Inferior parietal cortex (tissue), 1 donor: ENCODE results near the gene FOLR3.
A peak's percentile ranks its signal among the peaks of the same experiment; 100 is the strongest.
"Not testable (repeated sequence)": the region's sequence is repeated elsewhere in the genome, so short reads cannot be mapped to it uniquely, and the experiment has no call there.

Experiments used
- DNase-seq: peaks from one replicate; pipeline ENCODE4 v3.0.0-alpha.2; 2016; ENCODE audit errors: extremely low spot score

The FOLR3 gene

GRCh38 chr11:72162891-72163492 lies 27.5 kb downstream of the FOLR3 start:
- no peak for DNase-seq

DNA sequence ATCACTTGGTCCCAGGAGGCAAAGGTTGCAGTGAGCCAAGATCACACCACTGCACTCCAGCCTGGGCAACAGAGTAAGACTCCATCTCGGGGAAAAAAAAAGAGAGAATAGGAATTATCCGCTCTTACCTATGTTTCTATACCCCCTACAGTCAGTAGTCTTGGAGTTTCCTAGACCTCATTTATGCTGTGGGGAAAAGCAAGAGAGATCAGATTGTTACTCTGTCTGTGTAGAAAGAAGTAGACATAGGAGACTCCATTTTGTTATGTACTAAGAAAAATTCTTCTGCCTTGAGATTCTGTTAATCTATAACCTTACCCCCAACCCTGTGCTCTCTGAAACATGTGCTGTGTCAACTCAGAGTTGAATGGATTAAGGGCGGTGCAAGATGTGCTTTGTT lies 28.7 kb downstream of the FOLR3 start:
- not testable (repeated sequence) for DNase-seq

DNA sequence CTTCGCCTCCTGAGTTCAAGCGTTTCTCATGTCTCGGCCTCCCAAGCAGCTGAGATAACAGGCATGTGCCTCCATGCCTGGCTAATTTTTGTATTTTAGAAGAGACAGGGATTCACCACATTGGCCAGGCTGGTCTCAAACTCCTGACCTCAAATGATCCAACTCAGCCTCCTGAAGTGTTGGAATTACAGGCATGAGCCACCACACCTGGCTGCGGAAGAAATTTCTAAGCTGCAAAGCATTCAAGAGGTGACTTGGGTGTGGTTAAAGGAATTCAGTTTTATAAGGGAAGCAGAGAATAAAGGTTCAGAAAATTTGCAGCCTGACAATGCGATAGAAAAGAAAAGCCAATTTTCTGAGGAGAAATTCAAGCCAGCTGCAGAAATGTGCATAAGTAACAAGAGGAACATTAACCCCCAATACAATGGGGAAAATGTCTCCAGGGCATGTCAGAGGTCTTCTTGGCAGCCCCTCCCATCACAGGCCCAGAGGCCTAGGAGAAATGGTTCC lies 33.6 kb downstream of the FOLR3 start:
- not testable (repeated sequence) for DNase-seq

DNA sequence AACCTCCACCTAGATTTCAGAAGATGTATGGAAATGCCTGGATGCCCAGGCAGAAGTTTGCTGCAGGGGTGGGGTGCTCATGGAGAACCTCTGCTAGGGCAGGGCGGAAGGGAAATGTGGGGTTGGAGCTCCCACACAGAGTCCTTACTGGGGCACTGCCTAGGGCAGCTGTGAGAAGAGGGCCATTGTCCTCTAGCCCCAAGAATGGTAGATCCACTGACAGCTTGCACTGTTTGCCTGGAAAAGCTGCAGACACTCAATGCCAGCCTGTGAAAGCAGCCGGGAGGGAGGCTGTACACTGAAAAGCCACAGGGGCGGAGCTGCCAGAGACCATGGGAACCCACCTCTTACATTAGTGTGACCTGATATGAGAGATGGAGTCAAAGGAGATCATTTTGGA lies 34.2 kb downstream of the FOLR3 start:
- DNase-seq = peak; percentile 4

DNA sequence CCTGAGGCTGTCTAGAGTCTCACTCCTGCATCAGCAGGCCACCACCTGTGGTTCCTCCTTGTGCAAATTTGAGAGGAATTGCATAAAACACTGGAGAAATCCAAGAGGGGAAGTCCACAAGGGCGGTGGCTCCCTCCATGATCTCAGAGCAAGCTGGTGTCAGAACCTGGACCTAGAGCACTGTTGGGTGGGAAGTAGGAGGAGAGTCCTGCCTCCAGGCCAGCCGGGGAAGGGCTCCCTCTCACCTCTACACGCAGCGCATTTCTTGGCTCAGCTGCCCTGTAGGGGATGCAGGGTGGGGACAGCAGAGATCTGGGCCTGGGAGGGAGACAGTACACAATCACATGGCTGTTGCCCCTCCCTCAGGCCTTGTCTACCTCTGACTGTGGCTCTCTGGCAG lies 36.5 kb downstream of the FOLR3 start:
- DNase-seq = not testable (repeated sequence)

DNA sequence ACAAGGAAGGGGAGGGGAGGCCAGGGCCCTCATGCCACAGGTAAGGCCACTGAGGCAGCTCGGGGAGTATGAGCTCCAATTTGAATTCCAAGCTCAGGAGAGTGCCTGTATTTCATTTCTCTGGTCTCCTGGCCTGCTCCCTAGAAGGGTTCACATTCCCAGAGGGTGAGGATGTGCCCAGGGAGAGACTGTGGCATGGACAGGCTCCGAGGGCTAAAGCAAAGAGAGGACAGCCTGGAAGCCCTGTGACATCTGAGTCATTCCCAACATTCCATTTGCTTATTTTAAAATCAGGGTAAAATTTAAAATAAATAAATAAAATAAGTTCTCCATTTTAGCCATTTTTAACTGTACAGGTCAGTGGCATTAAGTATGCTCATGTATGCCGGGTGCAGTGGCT lies 37.8 kb downstream of the FOLR3 start:
- no peak for DNase-seq

GRCh38 chr11:72174302-72175070 lies 39.0 kb downstream of the FOLR3 start:
- DNase-seq = no peak

DNA sequence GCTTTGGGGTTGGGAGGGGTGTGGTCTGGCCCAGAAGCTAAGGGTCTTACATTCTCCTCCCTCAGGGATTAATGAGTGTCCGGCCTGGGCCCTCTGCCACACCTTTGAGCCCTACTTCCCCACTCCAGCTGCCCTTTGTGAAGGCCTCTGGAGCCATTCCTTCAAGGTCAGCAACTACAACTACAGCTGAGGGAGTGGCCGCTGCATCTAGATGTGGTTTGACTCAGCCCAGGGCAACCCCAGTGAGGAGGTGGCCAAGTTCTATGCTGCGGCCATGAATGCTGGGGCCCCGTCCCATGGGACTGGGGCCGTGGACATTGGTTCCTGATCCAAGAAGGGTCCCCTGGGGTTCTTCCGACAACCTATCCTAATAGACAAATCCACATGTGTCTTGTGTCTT lies 42.1 kb downstream of the FOLR3 start:
- no peak for DNase-seq

DNA sequence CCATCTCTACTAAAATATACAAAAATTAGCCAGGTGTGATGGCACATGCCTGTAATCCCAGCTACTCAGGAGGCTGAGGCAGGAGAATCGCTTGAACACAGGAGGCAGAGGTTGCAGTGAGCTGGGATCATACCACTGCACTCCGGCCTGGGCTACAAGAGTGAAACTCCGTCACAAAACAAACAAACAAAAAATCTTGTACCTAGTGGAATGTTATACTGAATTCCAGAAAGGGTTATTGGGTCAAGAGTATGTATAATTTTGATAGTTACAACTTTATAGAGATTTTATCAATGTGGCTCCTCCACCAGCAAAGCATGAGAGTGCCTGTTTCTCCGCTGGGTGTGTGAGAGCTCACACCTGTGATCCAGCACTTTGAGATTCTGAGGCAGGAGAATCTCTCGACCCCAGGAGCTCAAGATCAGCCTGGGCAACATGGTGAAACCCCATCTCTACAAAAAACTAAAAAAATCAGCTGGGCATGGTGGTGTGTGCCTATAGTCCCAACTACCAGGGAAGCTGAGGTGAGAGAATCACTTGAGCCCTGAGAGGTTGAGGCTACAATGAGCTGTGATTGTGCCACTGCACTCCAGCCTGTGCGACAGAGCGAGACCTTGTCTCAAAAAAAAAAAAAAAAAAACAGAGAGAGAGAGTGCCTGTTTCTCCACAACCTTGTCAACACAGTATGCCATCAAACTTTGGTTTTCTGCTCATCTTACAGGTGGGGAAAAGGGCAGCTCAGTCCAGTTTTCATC lies 43.7 kb downstream of the FOLR3 start:
- DNase-seq = no peak

DNA sequence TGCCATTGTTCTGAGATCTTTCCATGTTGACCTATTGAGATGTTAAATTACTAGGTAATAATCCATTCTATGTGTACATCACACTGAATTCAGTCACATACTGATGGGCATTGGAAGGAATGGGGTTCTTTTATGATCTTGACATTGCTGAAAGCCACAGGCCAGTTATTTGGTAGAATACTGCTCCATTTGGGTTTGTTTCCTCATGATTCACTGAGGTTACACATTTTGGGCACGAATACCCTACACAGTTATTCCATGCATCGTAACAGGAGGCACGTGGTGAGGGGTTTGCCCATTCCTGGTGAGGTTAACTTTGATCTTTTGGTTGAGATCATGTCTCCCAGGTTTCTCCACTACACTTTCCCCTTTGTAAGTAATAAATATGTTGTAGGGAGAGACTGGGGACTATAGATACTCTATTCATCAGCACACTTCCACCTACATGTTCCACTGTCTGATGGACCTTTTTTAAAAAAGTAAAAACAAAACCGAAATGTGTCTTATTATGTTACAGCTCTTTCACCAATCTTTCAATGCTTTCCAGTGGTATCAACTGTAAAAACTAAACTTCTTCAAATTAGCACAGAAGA lies 44.4 kb downstream of the FOLR3 start:
- no peak for DNase-seq

- not testable (repeated sequence) for DNase-seq
Measured at GRCh38 chr11:72180892-72181552, 45.5 kb downstream of the FOLR3 start.

GRCh38 chr11:72181553-72181958 lies 46.0 kb downstream of the FOLR3 start:
- DNase-seq = not testable (repeated sequence)

GRCh38 chr11:72188267-72188666 lies 52.7 kb downstream of the FOLR3 start:
- no peak for DNase-seq
